Gastrocnemius medialis (tissue), 4 donors: ENCODE measurements around the gene XXYLT1. TPM values are rescaled to one million over a fixed set of nuclear protein-coding genes. Genes with fewer than 3 reads are reported as not detected.

Source experiments
- ATAC-seq, 2 donors: fragments of 150-250 bp; one replicate each; pipeline ENCODE4 v1.9.1; 2016
- DNase-seq, 2 donors: peaks; one replicate each; pipeline ENCODE4 v3.0.0-alpha.2; 2019
- H3K27ac ChIP-seq, 4 donors: fragments of 200-600 bp; sonication (generic); 1 replicate in 1 of 4; 2 replicates in 3 of 4; pipeline ENCODE4 v1.5.1; 2016 to 2018; ENCODE audit warnings: mild to moderate bottlenecking in 2 of 4, moderate library complexity in 1 of 4
- H3K27me3 ChIP-seq, 3 donors: fragments of 200-600 bp; sonication (generic) in 2 of 3; 1 replicate in 1 of 3; 2 replicates in 2 of 3; pipeline versions ENCODE4 v1.5.1 to v1.6.0; 2016 to 2019; ENCODE audit warnings: mild to moderate bottlenecking in 1 of 3, moderate library complexity in 1 of 3
- H3K36me3 ChIP-seq, 2 donors: fragments of 200-600 bp; sonication (generic) in 1 of 2; one replicate each; pipeline ENCODE4 v1.5.1; 2017 to 2018
- H3K4me1 ChIP-seq, 2 donors: fragments of 200-600 bp; sonication (generic) in 1 of 2; one replicate each; pipeline ENCODE4 v1.5.1; 2016 to 2017; ENCODE audit warnings: mild to moderate bottlenecking in 2 of 2
- H3K4me3 ChIP-seq, 4 donors: fragments of 200-600 bp; sonication (generic) in 3 of 4; 1 replicate in 1 of 4; 2 replicates in 3 of 4; pipeline ENCODE4 v1.5.1; 2016 to 2019; ENCODE audit warnings: mild to moderate bottlenecking in 2 of 4
- H3K9me3 ChIP-seq, 3 donors: fragments of 200-600 bp; sonication (generic) in 2 of 3; 1 replicate in 1 of 3; 2 replicates in 2 of 3; pipeline ENCODE4 v1.5.1; 2016 to 2019
- POLR2A ChIP-seq, 2 donors: fragments of 450-650 bp; IDR thresholded peaks; one replicate each; pipeline ENCODE4 v1.6.1; 2017; ENCODE audit warnings: antibody characterized with exemption in 2 of 2, mild to moderate bottlenecking in 2 of 2, moderate library complexity in 2 of 2
- in situ Hi-C, 4 donors: fragments of 200-750 bp; cut with MboI; loops; one replicate each; pipeline versions ENCODE4 v1.15.0 to v1.8.0; 2017; ENCODE audit warnings: low sequenced_read_pairs in 4 of 4
- intact Hi-C: fragments of 100-400 bp; cut with DNase I; formaldehyde crosslinking; loops from one replicate; pipeline ENCODE4 v1.15.1; 2023; ENCODE audit warnings: low total_unique reads
- total RNA-seq, 4 donors: library from RNA; depleted of rRNA; stranded (reverse); fragments of >200 nt; gene quantifications; one replicate each; pipeline versions ENCODE4 v1.1.0 to v1.2.3, GENCODE V29; 2016
- TF ChIP-seq, protein P1 (sequence below), 5 experiments: fragments of 450-650 bp in 3 of 5; fragments of 200-600 bp in 2 of 5; sonication (generic) in 2 of 5; IDR thresholded peaks in 4 of 5; conservative IDR thresholded peaks in 1 of 5; 1 replicate in 4 of 5; 2 replicates in 1 of 5; pipeline ENCODE4 v1.5.1; 2016 to 2019; ENCODE audit warnings: antibody characterized with exemption in 5 of 5, mild to moderate bottlenecking in 3 of 5, moderate library complexity in 3 of 5

The XXYLT1 gene
- total RNA-seq, 4 donors from 2014 or later, result 0.87 to 3.1 (median 1.3) TPM

DNA sequence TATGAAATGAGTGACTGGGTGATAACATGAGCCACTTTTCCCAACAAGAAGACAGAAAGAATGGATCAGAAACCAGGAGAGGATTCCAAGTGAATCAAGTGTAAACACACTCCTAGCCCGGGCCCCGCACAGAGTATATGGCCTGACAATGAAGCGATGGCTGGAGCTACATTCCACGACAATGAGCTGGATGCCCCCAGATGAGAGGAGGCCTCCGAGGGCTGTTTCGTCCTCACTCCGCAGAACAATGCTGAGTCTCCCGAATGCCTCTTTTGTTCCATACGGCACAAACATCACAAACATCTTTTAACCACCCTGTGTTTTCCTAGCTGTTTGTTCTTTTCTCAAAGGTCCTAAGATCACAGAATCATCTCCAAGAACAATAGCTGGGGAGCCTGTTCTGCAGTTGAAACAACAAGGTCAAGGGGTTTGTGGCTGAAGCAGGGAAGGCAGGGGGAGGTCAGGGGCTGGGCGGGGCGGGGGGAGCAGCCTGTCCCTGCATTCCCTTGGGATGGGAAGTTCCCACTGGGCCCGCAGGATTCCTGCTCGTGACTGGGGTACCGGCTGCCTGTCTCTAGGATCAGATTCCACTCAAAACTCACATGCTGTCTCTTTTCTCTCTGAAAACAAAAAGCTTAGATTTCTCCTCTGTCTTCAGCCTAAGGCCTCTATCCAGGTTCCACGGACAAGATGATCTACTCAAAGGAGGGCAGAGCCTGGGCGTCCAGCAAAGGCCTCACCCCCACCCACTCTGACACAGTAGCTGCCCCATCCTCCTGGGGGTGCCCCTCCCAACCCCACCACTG is 151.3 kb downstream of the XXYLT1 start:
- DNase-seq, result no peak

DNA sequence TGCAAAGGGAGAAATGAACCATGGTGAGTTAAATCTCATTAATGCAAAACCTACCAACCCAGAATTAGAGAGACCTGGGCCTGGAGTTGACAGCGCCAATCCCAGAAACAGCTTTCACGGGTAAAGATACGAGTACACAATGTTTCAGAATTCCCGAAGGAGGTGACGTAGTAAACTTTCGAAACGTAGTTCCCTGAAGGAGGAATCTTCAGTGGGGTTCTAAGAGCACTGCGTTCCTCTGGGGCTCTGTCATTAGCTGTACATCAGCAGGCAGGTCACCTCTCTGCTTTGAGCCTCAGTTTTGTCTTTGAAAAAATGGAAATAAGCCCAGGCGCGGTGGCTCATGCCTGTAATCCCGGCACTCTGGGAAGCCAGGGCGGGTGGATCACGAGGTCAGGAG is 152.3 kb downstream of the XXYLT1 start:
- in situ Hi-C loops, result loop anchor here in 1 of 4 donors (10.0 kb wide), 1 partner anchor 434 kb away; the partner anchor contains the start of gene FAM43A
- H3K27ac ChIP-seq, result peak overlapping the region in 1 of 4 donors; percentile 48

More for the DNA sequence above, 151.3 kb downstream of the XXYLT1 start:
- no peak for ATAC-seq
- TF ChIP-seq, protein P1, sequence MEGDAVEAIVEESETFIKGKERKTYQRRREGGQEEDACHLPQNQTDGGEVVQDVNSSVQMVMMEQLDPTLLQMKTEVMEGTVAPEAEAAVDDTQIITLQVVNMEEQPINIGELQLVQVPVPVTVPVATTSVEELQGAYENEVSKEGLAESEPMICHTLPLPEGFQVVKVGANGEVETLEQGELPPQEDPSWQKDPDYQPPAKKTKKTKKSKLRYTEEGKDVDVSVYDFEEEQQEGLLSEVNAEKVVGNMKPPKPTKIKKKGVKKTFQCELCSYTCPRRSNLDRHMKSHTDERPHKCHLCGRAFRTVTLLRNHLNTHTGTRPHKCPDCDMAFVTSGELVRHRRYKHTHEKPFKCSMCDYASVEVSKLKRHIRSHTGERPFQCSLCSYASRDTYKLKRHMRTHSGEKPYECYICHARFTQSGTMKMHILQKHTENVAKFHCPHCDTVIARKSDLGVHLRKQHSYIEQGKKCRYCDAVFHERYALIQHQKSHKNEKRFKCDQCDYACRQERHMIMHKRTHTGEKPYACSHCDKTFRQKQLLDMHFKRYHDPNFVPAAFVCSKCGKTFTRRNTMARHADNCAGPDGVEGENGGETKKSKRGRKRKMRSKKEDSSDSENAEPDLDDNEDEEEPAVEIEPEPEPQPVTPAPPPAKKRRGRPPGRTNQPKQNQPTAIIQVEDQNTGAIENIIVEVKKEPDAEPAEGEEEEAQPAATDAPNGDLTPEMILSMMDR (IDR thresholded peaks at IDR 0.05 in 4 of 5, conservative IDR thresholded peaks at IDR 0.05 in 1 of 5), result no peak
- no peak for TF ChIP-seq POLR2A (IDR thresholded peaks at IDR 0.05)
- Histone ChIP-seq H3K36me3 (no peaks in the 10 kb centered on the region), H3K27me3 (no peaks in the 10 kb centered on the region), H3K27ac (peak overlapping the region; percentile 24 to 61 (median 41)), H3K4me3 (no peak overlapping the region), H3K4me1 (no peaks in the 10 kb centered on the region), H3K9me3 (no peaks in the 10 kb centered on the region)
- in situ Hi-C loops, result loop anchor here in 1 of 4 donors (10.0 kb wide), 1 partner anchor 435 kb away; the partner anchor contains the start of gene FAM43A
- intact Hi-C loops, result no loop called here

DNA sequence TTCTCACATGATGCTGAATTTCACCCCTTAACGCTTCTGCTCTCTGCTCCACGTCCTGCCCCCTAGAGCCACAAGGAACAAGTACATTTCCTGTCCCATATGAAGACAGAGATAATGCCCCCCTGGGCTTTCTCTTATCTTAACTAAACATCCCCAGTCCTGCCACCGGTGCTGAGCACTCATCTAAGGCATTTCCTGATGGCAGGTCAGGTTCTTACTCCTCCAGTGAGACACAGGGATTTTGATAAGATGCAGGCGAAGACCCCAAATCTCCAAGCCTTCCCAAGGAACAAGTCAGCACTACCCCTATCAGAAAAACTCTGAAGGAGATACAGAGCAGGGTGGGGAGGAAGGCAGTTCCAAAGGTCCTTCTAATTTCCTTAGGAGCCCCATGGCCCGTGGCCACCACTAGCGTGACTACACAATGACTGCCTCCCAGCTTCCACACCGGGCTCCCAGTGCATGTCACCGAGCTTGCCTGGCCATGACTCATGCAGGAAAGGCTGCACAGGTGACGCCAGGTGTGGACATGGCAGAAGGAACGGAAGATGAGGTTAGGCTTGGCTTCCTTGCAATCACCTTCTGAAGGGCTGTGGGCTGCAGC is 152.9 kb downstream of the XXYLT1 start:
- no peak for DNase-seq
- TF ChIP-seq, protein P1 (IDR thresholded peaks at IDR 0.05 in 4 of 5, conservative IDR thresholded peaks at IDR 0.05 in 1 of 5), result no peak
- TF ChIP-seq POLR2A (IDR thresholded peaks at IDR 0.05), result no peak
- H3K27me3 ChIP-seq, result no peaks in the 10 kb centered on the region
- H3K36me3 ChIP-seq, result no peaks in the 10 kb centered on the region
- H3K4me1 ChIP-seq, result no peaks in the 10 kb centered on the region
- in situ Hi-C loops, result loop anchor here in 1 of 4 donors (10.0 kb wide), 1 partner anchor 433 kb away; the partner anchor contains the start of gene FAM43A
- no peak for ATAC-seq
- intact Hi-C loops, result no loop called here
- H3K9me3 ChIP-seq, result no peaks in the 10 kb centered on the region
- peak overlapping the region in 1 of 4 donors; percentile 48 for H3K27ac ChIP-seq
- no peak overlapping the region for H3K4me3 ChIP-seq

More for the DNA sequence above, 152.3 kb downstream of the XXYLT1 start:
- no peak overlapping the region for H3K4me3 ChIP-seq
- TF ChIP-seq POLR2A (IDR thresholded peaks at IDR 0.05), result no peak
- TF ChIP-seq, protein P1 (IDR thresholded peaks at IDR 0.05 in 4 of 5, conservative IDR thresholded peaks at IDR 0.05 in 1 of 5), result no peak
- DNase-seq (no peak), ATAC-seq (no peak)
- no peaks in the 10 kb centered on the region for H3K9me3 ChIP-seq
- no peaks in the 10 kb centered on the region for H3K4me1 ChIP-seq
- H3K27me3 ChIP-seq, result no peaks in the 10 kb centered on the region
- intact Hi-C loops, result no loop called here
- H3K36me3 ChIP-seq, result no peaks in the 10 kb centered on the region

DNA sequence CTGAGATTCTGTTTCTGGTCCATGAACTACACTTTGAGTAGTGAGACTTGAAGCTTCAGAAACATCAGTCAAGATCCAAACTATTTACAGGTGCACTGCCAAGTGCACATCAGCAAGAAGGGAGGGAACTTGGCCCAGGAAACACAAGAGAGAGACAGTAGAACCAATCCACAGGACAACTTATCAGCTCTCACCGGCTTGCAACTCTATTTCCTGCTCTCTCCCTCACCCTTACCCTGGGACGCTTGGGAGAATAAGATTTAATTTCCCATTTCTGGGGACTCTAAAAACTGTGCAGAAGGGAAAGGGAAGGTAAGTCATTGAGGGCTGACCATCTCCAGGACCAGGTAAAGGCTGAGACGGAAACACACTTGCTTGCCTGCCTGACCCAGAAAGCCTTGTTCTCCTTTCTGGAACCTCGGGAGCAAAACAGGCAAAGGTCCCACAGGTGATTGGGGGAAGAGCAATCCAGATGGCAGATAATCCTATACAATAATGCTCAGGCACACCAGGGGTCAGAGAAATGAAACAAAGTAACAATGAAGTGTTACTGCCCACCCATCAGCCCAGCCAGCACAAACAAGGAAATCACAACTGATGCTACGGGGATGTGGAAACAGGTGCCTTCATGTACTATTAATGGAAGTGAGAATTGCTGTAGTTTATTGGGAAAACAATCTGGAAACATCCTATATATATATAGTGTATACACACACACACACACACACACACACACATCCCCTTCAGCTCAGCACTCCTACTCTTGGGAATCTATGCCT is 154.4 kb downstream of the XXYLT1 start:
- TF ChIP-seq, protein P1 (IDR thresholded peaks at IDR 0.05 in 4 of 5, conservative IDR thresholded peaks at IDR 0.05 in 1 of 5), result no peak
- no peak for TF ChIP-seq POLR2A (IDR thresholded peaks at IDR 0.05)
- no peak overlapping the region for H3K27ac ChIP-seq
- no peak for ATAC-seq
- in situ Hi-C loops (loop anchor here in 1 of 4 donors (10.0 kb wide), 1 partner anchor 432 kb away; the partner anchor contains the start of gene FAM43A), intact Hi-C loops (no loop called here)
- no peaks in the 10 kb centered on the region for H3K9me3 ChIP-seq
- H3K4me3 ChIP-seq, result no peak overlapping the region
- no peaks in the 10 kb centered on the region for H3K27me3 ChIP-seq
- DNase-seq, result no peak
- H3K36me3 ChIP-seq, result no peaks in the 10 kb centered on the region
- H3K4me1 ChIP-seq, result no peaks in the 10 kb centered on the region
